ENCODE results near the gene AQP12B. TPM values are rescaled to one million over a fixed set of nuclear protein-coding genes. Genes with fewer than 3 reads are reported as not detected.

The AQP12B gene
- total RNA-seq, 4 donors from 2014 or later = not detected

- DNase-seq (ENCODE audit: low spot score in 2 of 2) = peak; percentile 2 to 72
- no peak overlapping the region for H3K4me3 ChIP-seq (ENCODE audit: low read depth, poor library complexity, severe bottlenecking)
- intact Hi-C loops (cut with DNase I; ENCODE audit: low total_unique reads) = no loop called here
- TF ChIP-seq CTCF (IDR thresholded peaks at IDR 0.05) = no peak
- 91 to 92% methylated on average over 13 of the region's 13 CpGs for WGBS, 2 donors
Observed at GRCh38 chr2:240650254-240650965, 32.3 kb downstream of the AQP12B start.

- WGBS, 2 donors = 44 to 48% methylated on average over 7 of the region's 7 CpGs
- intact Hi-C loops (cut with DNase I; ENCODE audit: low total_unique reads) = no loop called here
- no peak overlapping the region for H3K4me3 ChIP-seq (ENCODE audit: low read depth, poor library complexity, severe bottlenecking)
- no peak for TF ChIP-seq CTCF (IDR thresholded peaks at IDR 0.05)
- peak in 1 of 2 donors; percentile 4 for DNase-seq (ENCODE audit: low spot score in 2 of 2)
Observed at GRCh38 chr2:240649331-240649730, 33.4 kb downstream of the AQP12B start.

- no peak for TF ChIP-seq CTCF (IDR thresholded peaks at IDR 0.05)
- TF ChIP-seq POLR2A (IDR thresholded peaks at IDR 0.05) = no peak
- peak; percentile 11 to 81 for DNase-seq (ENCODE audit: low spot score in 2 of 2)
- 19% methylated on average over 19 of the region's 19 CpGs for WGBS, 2 donors
- no peak overlapping the region for H3K4me3 ChIP-seq (ENCODE audit: low read depth, poor library complexity, severe bottlenecking)
- intact Hi-C loops (cut with DNase I; ENCODE audit: low total_unique reads) = no loop called here
Observed at GRCh38 chr2:240648650-240649275, 33.9 kb downstream of the AQP12B start.

GRCh38 chr2:240648155-240648649 lies 34.5 kb downstream of the AQP12B start:
- TF ChIP-seq CTCF (IDR thresholded peaks at IDR 0.05) = no peak
- TF ChIP-seq POLR2A (IDR thresholded peaks at IDR 0.05) = no peak
- 75 to 78% methylated on average over 6 of the region's 6 CpGs for WGBS, 2 donors
- DNase-seq (ENCODE audit: low spot score in 2 of 2) = peak; percentile 8 to 77
- intact Hi-C loops (cut with DNase I; ENCODE audit: low total_unique reads) = no loop called here
- H3K4me3 ChIP-seq (ENCODE audit: low read depth, poor library complexity, severe bottlenecking) = no peak overlapping the region

GRCh38 chr2:240647503-240648154 lies 35.1 kb downstream of the AQP12B start:
- no peak overlapping the region for H3K4me3 ChIP-seq (ENCODE audit: low read depth, poor library complexity, severe bottlenecking)
- intact Hi-C loops (cut with DNase I; ENCODE audit: low total_unique reads) = no loop called here
- 70 to 75% methylated on average over 21 to 22 of the region's 22 CpGs for WGBS, 2 donors
- no peak for TF ChIP-seq POLR2A (IDR thresholded peaks at IDR 0.05)
- no peak for TF ChIP-seq CTCF (IDR thresholded peaks at IDR 0.05)
- DNase-seq (ENCODE audit: low spot score in 2 of 2) = peak; percentile 9 to 63
